Epidermal melanocyte (primary cell): ENCODE data around the gene SYPL1.
"Not testable (repeated sequence)": the region's sequence is repeated elsewhere in the genome, so short reads cannot be mapped to it uniquely, and the experiment has no call there.

Experiments
- DNase-seq: peaks from one replicate; pipeline ENCODE4 v3.0.0; 2011; ENCODE audit warnings: low spot score; ENCODE audit not compliant: insufficient read length

Gene SYPL1

GRCh38 chr7:106112118-106112971 is at the start of gene SYPL1:
Gene SYPL1, minus strand, starts transcription at chr7:106112312. Its CDS starts 104 bp downstream, at chr7:106112208.
- peak; percentile 60 for DNase-seq

- no peak for DNase-seq
Observed at GRCh38 chr7:106155027-106155426, 42.9 kb upstream of the SYPL1 start.

- DNase-seq = peak; percentile 76
Observed at GRCh38 chr7:106153891-106154449, 41.9 kb upstream of the SYPL1 start.

GRCh38 chr7:106152313-106152665 is 40.2 kb upstream of the SYPL1 start:
- DNase-seq = no peak

GRCh38 chr7:106151459-106152312 is 39.6 kb upstream of the SYPL1 start:
- DNase-seq = no peak

- DNase-seq = no peak
Observed at GRCh38 chr7:106143711-106144337, 31.7 kb upstream of the SYPL1 start.

- DNase-seq = no peak
Observed at GRCh38 chr7:106142136-106142535, 30.0 kb upstream of the SYPL1 start.

GRCh38 chr7:106140406-106141173 is 28.5 kb upstream of the SYPL1 start:
- no peak for DNase-seq

- no peak for DNase-seq
Observed at GRCh38 chr7:106139265-106140251, 27.4 kb upstream of the SYPL1 start.

GRCh38 chr7:106138776-106139175 is 26.7 kb upstream of the SYPL1 start:
- no peak for DNase-seq

GRCh38 chr7:106138181-106138580 is 26.1 kb upstream of the SYPL1 start:
- DNase-seq = not testable (repeated sequence)

GRCh38 chr7:106134241-106134640 is 22.1 kb upstream of the SYPL1 start:
- DNase-seq = no peak

GRCh38 chr7:106129291-106129690 is 17.2 kb upstream of the SYPL1 start:
- DNase-seq = no peak

GRCh38 chr7:106128836-106129235 is 16.7 kb upstream of the SYPL1 start:
- no peak for DNase-seq

- no peak for DNase-seq
Observed at GRCh38 chr7:106127984-106128780, 16.1 kb upstream of the SYPL1 start.

- DNase-seq = no peak
Observed at GRCh38 chr7:106126170-106126938, 14.2 kb upstream of the SYPL1 start.

GRCh38 chr7:106125417-106125816 is 13.3 kb upstream of the SYPL1 start:
- no peak for DNase-seq

- no peak for DNase-seq
Observed at GRCh38 chr7:106124186-106124585, 12.1 kb upstream of the SYPL1 start.
